Mucosa of gallbladder (tissue), 1 donor: ENCODE measurements around the gene VDR. TPM values are rescaled to one million over a fixed set of nuclear protein-coding genes. Genes with fewer than 3 reads are reported as not detected.
A peak's percentile ranks its signal among the peaks of the same experiment; 100 is the strongest.
"Not testable (repeated sequence)": the region's sequence is repeated elsewhere in the genome, so short reads cannot be mapped to it uniquely, and the experiment has no call there.

Experiments
- DNase-seq: peaks from one replicate; pipeline ENCODE4 v3.0.0-alpha.2; 2020; ENCODE audit warnings: low spot score
- total RNA-seq: library from RNA; stranded (reverse); gene quantifications from one replicate; pipeline ENCODE4 v1.2.1, GENCODE V29; 2021
- donor health status: DM: no; HTN: no; CAD: no.

VDR gene
- total RNA-seq, 1 donor from 2014 or later = 33.8 TPM

GRCh38 chr12:47848853-47849252 lies 55.9 kb downstream of the VDR start:
- DNase-seq = no peak

- DNase-seq = no peak
Measured at GRCh38 chr12:47846294-47846996, 58.3 kb downstream of the VDR start.

- no peak for DNase-seq
Measured at GRCh38 chr12:47845081-47845480, 59.7 kb downstream of the VDR start.

- no peak for DNase-seq
Measured at GRCh38 chr12:47844264-47845019, 60.4 kb downstream of the VDR start.

- DNase-seq = no peak
Measured at GRCh38 chr12:47843226-47843980, 61.4 kb downstream of the VDR start.

GRCh38 chr12:47842543-47842942 lies 62.3 kb downstream of the VDR start:
- DNase-seq = not testable (repeated sequence)

GRCh38 chr12:47841910-47842309 lies 62.9 kb downstream of the VDR start:
- DNase-seq = no peak

GRCh38 chr12:47841501-47841900 lies 63.3 kb downstream of the VDR start:
- no peak for DNase-seq

GRCh38 chr12:47840571-47840970 lies 64.2 kb downstream of the VDR start:
- DNase-seq = no peak

- no peak for DNase-seq
Measured at GRCh38 chr12:47839214-47839876, 65.4 kb downstream of the VDR start.

GRCh38 chr12:47838286-47838931 lies 66.4 kb downstream of the VDR start:
- DNase-seq = no peak

GRCh38 chr12:47837190-47838171 lies 67.3 kb downstream of the VDR start:
- peak; percentile 54 for DNase-seq

- DNase-seq = no peak
Measured at GRCh38 chr12:47835831-47836155, 69.0 kb downstream of the VDR start.

GRCh38 chr12:47835006-47835830 lies 69.6 kb downstream of the VDR start:
- DNase-seq = no peak

- no peak for DNase-seq
Measured at GRCh38 chr12:47834199-47834903, 70.4 kb downstream of the VDR start.

- DNase-seq = no peak
Measured at GRCh38 chr12:47833591-47834012, 71.2 kb downstream of the VDR start.

- DNase-seq = no peak
Measured at GRCh38 chr12:47832263-47832933, 72.4 kb downstream of the VDR start.

- no peak for DNase-seq
Measured at GRCh38 chr12:47829584-47829983, 75.2 kb downstream of the VDR start.
